IMR-90 (cell line): ENCODE measurements around the gene ELMOD3. TPM values are rescaled to one million over a fixed set of nuclear protein-coding genes. Genes with fewer than 3 reads are reported as not detected.
A peak's percentile ranks its signal among the peaks of the same experiment; 100 is the strongest.
"Not testable (repeated sequence)": the region's sequence is repeated elsewhere in the genome, so short reads cannot be mapped to it uniquely, and the experiment has no call there.

Source experiments
- ATAC-seq: fragments of 200-7000 bp; cut with Tn5 transposase; 2 replicates; pipeline ENCODE4 v1.9.1; 2020; ENCODE audit warnings: low read depth, mild to moderate bottlenecking, moderate library complexity
- BruUV-seq: library from RNA; stranded (reverse); fragments of 400-500 nt; replicated peaks from 2 replicates; lab custom pipeline; 2021; lab: Mats Ljungman, UMichigan
- CTCF ChIA-PET: fragments of 300-600 bp; formaldehyde crosslinking; extraction: SDS; loops from one replicate; lab custom pipeline; 2021; ENCODE audit warnings: antibody characterized with exemption; lab: Yijun Ruan, JAX
- POLR2A ChIA-PET: fragments of 300-600 bp; sonication (Branson Sonifier 250); formaldehyde crosslinking; loops from one replicate; lab custom pipeline; 2022; ENCODE audit warnings: antibody characterized with exemption; ENCODE audit not compliant: unreplicated experiment; lab: Charles Lee
- DNase-seq: peaks from one replicate; pipeline ENCODE4 v3.0.0; 2013
- H2AFZ ChIP-seq: replicated peaks from 2 replicates; pipeline ENCODE3; 2013; ENCODE audit warnings: low read length, mild to moderate bottlenecking; ENCODE audit not compliant: poor library complexity
- H2AK5ac ChIP-seq: 2 replicates; pipeline ENCODE4 v1.6.1; 2013; ENCODE audit warnings: low read depth, low read length, inconsistent platforms
- H2AK9ac ChIP-seq: replicated peaks from 2 replicates; pipeline ENCODE3; 2013; ENCODE audit warnings: mild to moderate bottlenecking, low read depth, low read length, moderate library complexity; ENCODE audit not compliant: poor library complexity
- H2BK120ac ChIP-seq: 2 replicates; pipeline ENCODE4 v1.6.1; 2013; ENCODE audit warnings: low read depth, low read length, inconsistent platforms
- H2BK15ac ChIP-seq: 3 replicates; pipeline ENCODE4 v1.6.1; 2013; ENCODE audit warnings: low read depth, low read length, inconsistent platforms
- H2BK20ac ChIP-seq: 2 replicates; pipeline ENCODE4 v1.6.1; 2013; ENCODE audit warnings: low read depth, mild to moderate bottlenecking, inconsistent platforms, low read length, moderate library complexity
- H2BK5ac ChIP-seq: 2 replicates; pipeline ENCODE4 v1.6.1; 2013; ENCODE audit warnings: mild to moderate bottlenecking, low read depth, low read length, inconsistent platforms; ENCODE audit not compliant: poor library complexity, severe bottlenecking
- H3K14ac ChIP-seq: replicated peaks from 2 replicates; pipeline ENCODE4 v1.6.1; 2013; ENCODE audit warnings: low read depth, low read length, inconsistent platforms
- H3K18ac ChIP-seq: 2 replicates; pipeline ENCODE4 v1.6.1; 2013; ENCODE audit warnings: low read depth, low read length, control low read depth
- H3K23ac ChIP-seq: 2 replicates; pipeline ENCODE4 v1.6.1; 2013; ENCODE audit warnings: low read depth, low read length, inconsistent platforms
- H3K27ac ChIP-seq: 2 replicates; pipeline ENCODE4 v1.5.1; 2013; ENCODE audit warnings: mild to moderate bottlenecking, control low read depth, low read length; ENCODE audit not compliant: insufficient read depth
- H3K27me3 ChIP-seq: 2 replicates; pipeline ENCODE4 v1.6.1; 2013; ENCODE audit warnings: low read length; ENCODE audit not compliant: control insufficient read depth, insufficient read depth
- H3K36me3 ChIP-seq: 2 replicates; pipeline ENCODE4 v1.6.1; 2013; ENCODE audit warnings: low read length, mixed read lengths; ENCODE audit not compliant: control insufficient read depth, insufficient read depth
- H3K4ac ChIP-seq: 2 replicates; pipeline ENCODE4 v1.6.1; 2013; ENCODE audit warnings: low read depth, low read length, inconsistent platforms
- H3K4me1 ChIP-seq: 2 replicates; pipeline ENCODE4 v1.6.1; 2013; ENCODE audit warnings: low read length, mixed read lengths; ENCODE audit not compliant: control insufficient read depth, insufficient read depth
- H3K4me2 ChIP-seq: 2 replicates; pipeline ENCODE4 v1.6.1; 2013; ENCODE audit warnings: low read depth, mild to moderate bottlenecking, control low read depth, low read length, moderate library complexity
- H3K4me3 ChIP-seq: 2 replicates; pipeline ENCODE4 v1.5.1; 2013; ENCODE audit warnings: low read depth, mild to moderate bottlenecking, control low read depth, low read length, moderate library complexity; ENCODE audit not compliant: insufficient read depth
- H3K56ac ChIP-seq: 2 replicates; pipeline ENCODE4 v1.6.1; 2013; ENCODE audit warnings: low read length, inconsistent platforms; ENCODE audit not compliant: insufficient read depth; ENCODE audit errors: extremely low read depth
- H3K79me1 ChIP-seq, 2 experiments: 2 replicates each; pipeline ENCODE4 v1.6.1; 2013; ENCODE audit warnings: low read length in 2 of 2, inconsistent platforms in 1 of 2, low read depth in 1 of 2
- H3K9ac ChIP-seq: 2 replicates; pipeline ENCODE4 v1.6.1; 2013; ENCODE audit warnings: low read depth, low read length, control low read depth
- H3K9me1 ChIP-seq: 2 replicates; pipeline ENCODE4 v1.6.1; 2013; ENCODE audit warnings: low read length, inconsistent platforms; ENCODE audit not compliant: insufficient read depth
- H3K9me3 ChIP-seq: 2 replicates; pipeline ENCODE4 v1.6.1; 2013; ENCODE audit warnings: low read length; ENCODE audit not compliant: control insufficient read depth, insufficient read depth
- H4K20me1 ChIP-seq: 2 replicates; pipeline ENCODE4 v1.6.1; 2013; ENCODE audit warnings: low read length, inconsistent platforms; ENCODE audit not compliant: insufficient read depth
- H4K5ac ChIP-seq: 2 replicates; pipeline ENCODE4 v1.6.1; 2013; ENCODE audit warnings: mild to moderate bottlenecking, low read depth, low read length, control low read depth
- H4K8ac ChIP-seq, 2 experiments: 2 replicates each; pipeline ENCODE4 v1.6.1; 2013; ENCODE audit warnings: low read depth in 2 of 2, low read length in 2 of 2, control low read depth in 1 of 2, inconsistent platforms in 1 of 2
- H4K91ac ChIP-seq: 2 replicates; pipeline ENCODE4 v1.6.1; 2013; ENCODE audit warnings: low read depth, low read length, inconsistent platforms; ENCODE audit not compliant: insufficient read depth
- WGBS, 2 experiments: methylation state at CpG; one replicate each; pipeline versions ENCODE4 v1.1.5 to v1.1.7; 2013; ENCODE audit warnings: missing lambda C conversion rate in 2 of 2; ENCODE audit not compliant: insufficient read length in 1 of 2; ENCODE audit errors: extremely low coverage in 2 of 2; 5-methylcytosine and 5-hydroxymethylcytosine counted together
- dilution Hi-C: fragments of 300-500 bp; cut with HindIII; formaldehyde crosslinking; loops from one replicate; pipeline ENCODE4 v1.14.3; 2018; ENCODE audit warnings: low sequenced_read_pairs; ENCODE audit not compliant: unreplicated experiment
- in situ Hi-C: fragments of 300-500 bp; cut with MboI; formaldehyde crosslinking; loops from 3 replicates; pipeline ENCODE4 v1.14.3; 2019; ENCODE audit warnings: low sequenced_read_pairs, inconsistent platforms, mixed read lengths
- intact Hi-C: fragments of 100-400 bp; cut with micrococcal nuclease; formaldehyde crosslinking; loops from 2 replicates; pipeline ENCODE4 v1.10.0; 2022
- polyA plus RNA-seq, 3 experiments: library from polyadenylated mRNA; depleted of rRNA; stranded (reverse); fragments of >200 nt; gene quantifications; 2 replicates each; pipeline ENCODE4 v1.2.3, GENCODE V29; 2012; ENCODE audit warnings: low replicate concordance in 1 of 3
- total RNA-seq: library from RNA; depleted of rRNA; stranded (reverse); fragments of >200 nt; gene quantifications from 2 replicates; pipeline ENCODE4 v1.2.3, GENCODE V29; 2012

Gene ELMOD3
- total and polyA plus RNA-seq, 2 of the 4 experiments (the other 2 are of a cell fraction) = 13.1 to 20.7 TPM

DNA sequence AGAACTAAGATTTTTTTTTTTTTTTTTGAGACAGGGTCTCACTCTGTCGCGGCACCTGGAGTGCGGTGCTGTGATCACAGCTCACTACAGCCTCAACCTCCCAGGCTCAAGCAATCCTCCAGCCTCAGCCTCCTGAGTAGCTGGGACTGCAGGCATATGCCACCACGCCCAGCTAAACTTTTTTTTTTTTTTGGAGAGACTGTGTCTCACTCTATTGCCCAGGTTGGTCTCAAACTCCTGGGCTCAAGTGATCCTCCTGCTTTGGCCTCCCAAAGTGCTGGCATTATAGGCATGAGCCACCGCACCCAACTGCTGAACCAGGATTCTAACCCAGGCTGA lies 59.8 kb downstream of the ELMOD3 start:
- H3K23ac ChIP-seq, H3K36me3 ChIP-seq, H3K9me3 ChIP-seq, H3K4me2 ChIP-seq, ATAC-seq, H2BK5ac ChIP-seq, in situ Hi-C loops, BruUV-seq, H3K9me1 ChIP-seq, H3K4me3 ChIP-seq, POLR2A ChIA-PET, H4K20me1 ChIP-seq, H3K18ac ChIP-seq, H3K27ac ChIP-seq, dilution Hi-C loops, H3K27me3 ChIP-seq, DNase-seq, H4K5ac ChIP-seq, H2BK20ac ChIP-seq, intact Hi-C loops: not testable (repeated sequence)
- Histone ChIP-seq H2AFZ (peak overlapping the region; percentile 17), H3K56ac (peak overlapping the region; percentile 46; the same call in 1 of the 2 replicates), H4K91ac (peak overlapping the region; percentile 24; the same call in 1 of the 2 replicates), H3K79me1 (peaks cover 10 to 48% of the 10 kb centered on the region in 2 experiments), H4K8ac (peak overlapping the region; percentile 78 to 85; a peak in 3 of 4 replicates), H2AK9ac (peak overlapping the region; percentile 89), H2AK5ac (peak overlapping the region; percentile 93), H2BK15ac (peak overlapping the region; percentile 72; the same call in 1 of the 3 replicates), H3K9ac (0 out of 2 replicates have a peak overlapping the region, but pooled peaks have one; percentile 12), H3K4me1 (peaks cover 14% of the 10 kb centered on the region), H2BK120ac (peak overlapping the region; percentile 35; the same call in 1 of the 2 replicates), H3K14ac (peak overlapping the region; percentile 16; the same call in 1 of the 2 replicates), H3K4ac (peak overlapping the region; percentile 19; the same call in 1 of the 2 replicates)
- WGBS, 2 experiments = 100% methylated on average over 1 of the region's 5 CpGs; no CpG with 5 or more reads in 1 of the 2 experiments
- CTCF ChIA-PET = interaction anchor here (0.8 kb wide), 1 partner anchor 223 kb away, joined by 8 read pairs; no protein-coding TSS in a partner anchor
